MV-4-11 (cell line): ENCODE data around the gene TIMP2.
"Not testable (repeated sequence)": the region's sequence is repeated elsewhere in the genome, so short reads cannot be mapped to it uniquely, and the experiment has no call there.

ENCODE experiments used
- DNase-seq: peaks from one replicate; lab custom pipeline; 2025; lab: John Stamatoyannopoulos, UW

The TIMP2 gene, protein sequence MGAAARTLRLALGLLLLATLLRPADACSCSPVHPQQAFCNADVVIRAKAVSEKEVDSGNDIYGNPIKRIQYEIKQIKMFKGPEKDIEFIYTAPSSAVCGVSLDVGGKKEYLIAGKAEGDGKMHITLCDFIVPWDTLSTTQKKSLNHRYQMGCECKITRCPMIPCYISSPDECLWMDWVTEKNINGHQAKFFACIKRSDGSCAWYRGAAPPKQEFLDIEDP

DNA sequence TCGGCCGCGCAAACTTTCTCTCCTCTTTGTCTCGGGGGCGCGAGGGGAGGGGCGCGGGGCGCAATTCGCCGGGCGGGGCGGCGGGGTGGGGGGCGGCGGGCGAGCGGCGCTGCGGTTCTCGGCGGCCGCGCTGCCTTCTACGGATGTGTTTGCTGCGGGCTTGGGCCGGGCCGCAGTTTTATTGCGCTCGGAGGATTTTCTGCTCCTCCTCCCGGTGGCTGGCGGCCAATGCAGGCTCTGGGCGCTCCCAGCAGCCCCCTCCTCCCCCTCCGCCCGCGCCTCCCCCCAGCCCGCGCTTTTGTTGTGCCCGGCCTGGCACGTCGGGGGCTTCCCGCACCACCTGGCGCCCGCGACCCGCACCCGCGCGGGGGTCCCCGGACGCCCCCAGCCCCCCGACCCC, at the start of gene TIMP2:
Gene TIMP2, minus strand, starts transcription at position 154 of the 400 bp plus-strand sequence. CDS start 299 bp downstream, outside the sequence.
- DNase-seq = peak; percentile 48

- DNase-seq = no peak
Measured at GRCh38 chr17:78973792-78974520, 48.8 kb upstream of the TIMP2 start.

GRCh38 chr17:78973196-78973595, 48.0 kb upstream of the TIMP2 start:
- DNase-seq = no peak

GRCh38 chr17:78972507-78973105, 47.4 kb upstream of the TIMP2 start:
- no peak for DNase-seq

DNA sequence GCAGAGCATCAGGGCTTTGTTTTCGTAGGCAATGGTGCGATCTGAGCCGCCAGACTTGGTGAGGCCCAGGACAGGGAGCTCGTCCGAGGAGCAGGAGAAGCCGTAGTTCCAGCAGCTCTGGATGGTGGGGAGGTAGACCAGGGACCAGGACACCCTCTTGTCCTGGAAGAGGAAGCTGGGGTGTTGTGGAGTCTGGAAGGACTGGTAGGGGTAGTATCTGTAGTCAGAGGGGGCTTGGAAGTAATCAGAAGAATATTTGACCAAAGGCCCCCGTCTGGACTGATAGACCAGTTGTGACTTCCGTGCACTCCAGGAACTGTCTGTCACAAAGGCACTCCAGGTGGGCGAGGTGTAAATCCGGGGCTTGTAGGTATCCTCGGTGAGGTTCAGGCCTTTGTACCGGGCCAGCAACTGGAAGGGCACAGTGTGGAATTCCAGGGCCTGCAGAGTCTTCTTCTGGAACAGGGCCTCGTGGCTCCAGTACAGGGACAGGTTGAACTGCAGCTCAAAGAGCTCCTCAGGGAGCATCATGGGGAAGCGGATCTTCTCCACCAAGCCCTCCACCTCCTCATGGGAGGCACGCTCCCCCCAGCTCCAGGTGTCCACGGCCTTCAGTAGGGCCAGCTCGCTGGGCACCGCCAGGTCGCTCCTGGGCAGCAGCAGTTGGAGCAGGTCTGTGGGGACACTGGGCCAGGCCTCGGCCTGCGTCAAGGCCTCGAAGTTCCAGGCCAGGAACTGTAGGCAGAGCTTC, 46.7 kb upstream of the TIMP2 start:
- DNase-seq = no peak

- peak; percentile 59 for DNase-seq
Measured at GRCh38 chr17:78970834-78971755, 45.9 kb upstream of the TIMP2 start.

GRCh38 chr17:78969865-78970264, 44.7 kb upstream of the TIMP2 start:
- no peak for DNase-seq

DNA sequence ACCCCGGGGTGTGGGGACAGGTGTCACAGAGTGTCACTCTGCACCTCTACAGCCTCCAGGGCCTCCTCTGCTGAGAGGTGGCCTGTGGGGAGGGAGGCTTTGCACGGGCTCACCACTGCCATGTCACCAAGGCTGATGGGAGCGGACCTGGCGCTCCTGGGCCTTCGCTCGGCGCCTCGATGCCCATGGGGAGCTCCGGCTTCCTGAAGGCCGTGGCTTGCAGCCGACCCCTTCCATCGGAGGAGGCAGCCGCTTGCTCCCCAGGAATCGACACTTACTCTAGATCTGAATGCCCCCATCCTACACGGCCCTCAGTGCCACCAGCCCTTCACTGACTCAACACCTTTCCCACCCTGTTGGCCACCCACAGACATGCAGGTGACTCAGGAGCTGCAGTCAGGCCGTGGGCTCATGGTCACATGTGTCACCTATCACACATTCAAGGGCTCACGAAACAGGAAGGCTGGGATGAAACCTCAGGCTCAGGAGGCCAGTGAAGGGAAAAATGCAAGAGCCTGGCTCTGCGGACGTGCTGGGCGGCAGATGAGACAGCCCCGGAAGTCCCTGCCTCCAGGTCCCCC, 42.7 kb upstream of the TIMP2 start:
- DNase-seq = no peak

DNA sequence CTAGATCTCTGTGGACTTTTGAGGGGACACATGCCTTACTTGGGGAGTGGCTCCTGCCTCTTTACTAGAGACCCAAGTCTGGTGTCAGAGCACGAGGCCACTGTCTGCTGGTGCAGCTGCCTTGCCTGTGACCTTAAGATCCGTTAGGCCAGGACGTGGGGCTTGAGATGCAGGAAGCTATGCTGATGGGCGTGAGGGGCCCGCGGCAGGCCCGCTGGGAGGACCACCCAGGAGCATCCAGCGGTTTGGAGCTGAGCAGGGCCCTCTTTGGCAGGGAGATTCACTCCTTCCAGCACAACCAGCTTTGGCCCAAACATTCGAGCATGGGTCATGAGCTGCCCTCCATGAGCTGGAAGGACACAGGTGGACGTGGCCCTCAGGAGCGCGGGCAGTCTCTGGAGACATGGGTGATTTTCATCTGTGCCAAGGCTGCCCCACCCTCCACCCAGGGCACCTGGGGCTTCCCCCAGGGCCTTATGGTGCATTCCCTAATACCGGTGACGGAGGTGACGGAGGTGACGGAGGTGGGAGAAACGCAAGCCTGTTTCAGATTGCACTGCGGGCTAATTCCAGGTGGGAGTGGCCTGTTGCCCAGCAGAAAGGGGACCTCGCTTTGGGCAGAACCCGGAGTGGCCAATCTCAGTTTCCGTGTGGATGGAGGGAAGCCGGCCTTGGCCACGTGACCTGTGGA, 41.9 kb upstream of the TIMP2 start:
- no peak for DNase-seq

- no peak for DNase-seq
Measured at GRCh38 chr17:78966123-78966813, 41.1 kb upstream of the TIMP2 start.

DNA sequence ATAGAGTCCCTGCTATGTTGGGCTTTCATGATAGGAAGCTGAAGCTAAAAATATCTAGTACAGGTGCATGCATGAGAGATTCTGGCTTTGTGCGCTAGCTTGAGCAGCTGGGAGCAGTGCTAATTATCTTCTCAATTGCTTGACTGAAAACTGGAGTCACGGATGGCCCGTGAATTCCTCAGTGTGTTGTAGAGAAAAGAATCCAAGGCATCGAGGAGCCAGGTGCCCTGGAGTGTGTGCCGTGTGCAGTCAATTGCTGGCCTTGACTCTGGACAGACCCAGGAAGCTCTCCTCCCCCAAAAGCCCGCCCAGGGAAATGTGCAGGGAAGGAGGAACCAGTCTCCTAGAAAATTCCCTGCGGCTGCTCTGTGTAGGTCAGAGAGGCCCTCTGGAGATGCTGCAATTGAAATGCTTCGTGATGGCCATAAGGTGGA, 40.3 kb upstream of the TIMP2 start:
- DNase-seq = no peak

DNA sequence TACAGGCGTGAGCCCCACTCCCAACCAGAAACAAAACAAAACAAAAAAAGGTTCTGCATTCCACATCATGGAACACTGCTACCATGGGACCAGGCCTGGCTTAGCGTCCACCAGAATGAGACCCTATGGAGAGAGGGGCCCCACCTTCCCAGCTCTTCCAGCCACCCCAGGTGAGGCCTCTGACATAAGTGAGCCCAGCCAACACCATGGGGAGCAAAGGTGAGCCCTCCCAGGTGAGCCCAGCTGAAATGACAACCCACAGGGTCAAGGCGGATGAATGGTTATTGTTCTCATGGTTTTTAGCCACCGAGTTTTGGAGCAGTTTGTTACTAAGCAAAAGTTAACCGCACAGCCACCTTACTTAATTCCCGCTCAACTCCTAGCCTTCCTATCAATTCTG, 38.2 kb upstream of the TIMP2 start:
- DNase-seq = no peak

DNA sequence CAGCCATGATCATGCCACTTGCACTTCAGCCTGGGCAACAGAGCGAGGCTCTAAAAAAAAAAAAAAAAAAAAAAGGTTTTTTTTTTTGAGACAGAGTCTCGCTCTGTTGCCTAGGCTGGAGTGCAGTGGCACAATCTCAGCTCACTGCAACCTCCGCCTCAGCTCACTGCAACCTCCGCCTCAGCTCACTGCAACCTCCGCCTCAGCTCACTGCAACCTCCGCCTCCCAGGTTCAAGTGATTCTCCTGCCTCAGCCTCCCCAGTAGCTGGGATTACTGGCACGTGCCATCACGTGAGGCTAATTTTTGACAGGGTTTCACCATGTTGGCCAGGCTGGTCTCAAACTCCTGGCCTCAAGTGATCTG, 37.8 kb upstream of the TIMP2 start:
- not testable (repeated sequence) for DNase-seq

- DNase-seq = no peak
Measured at GRCh38 chr17:78962345-78962983, 37.3 kb upstream of the TIMP2 start.

- DNase-seq = no peak
Measured at GRCh38 chr17:78961571-78961970, 36.4 kb upstream of the TIMP2 start.

DNA sequence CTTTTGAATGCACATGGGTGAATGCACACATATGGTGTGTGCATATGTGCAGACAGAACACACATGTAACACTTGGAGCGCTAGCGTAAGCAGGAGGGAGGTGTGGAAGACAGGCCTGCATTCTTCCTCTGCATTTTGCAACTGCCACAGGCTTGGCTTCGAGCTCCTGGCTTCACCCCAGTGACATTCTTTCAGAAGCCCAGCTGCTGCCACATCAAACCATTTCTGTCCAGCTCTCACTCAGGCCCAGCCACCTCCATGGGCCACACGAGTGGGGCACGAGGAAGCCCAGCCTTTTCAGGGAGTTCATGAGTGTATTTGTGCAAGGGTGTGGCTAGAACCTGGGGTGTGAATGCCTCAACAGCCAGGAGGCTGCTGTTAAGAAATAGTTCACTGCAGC, 35.7 kb upstream of the TIMP2 start:
- DNase-seq = peak; percentile 40

- DNase-seq = no peak
Measured at GRCh38 chr17:78959803-78960202, 34.6 kb upstream of the TIMP2 start.

DNA sequence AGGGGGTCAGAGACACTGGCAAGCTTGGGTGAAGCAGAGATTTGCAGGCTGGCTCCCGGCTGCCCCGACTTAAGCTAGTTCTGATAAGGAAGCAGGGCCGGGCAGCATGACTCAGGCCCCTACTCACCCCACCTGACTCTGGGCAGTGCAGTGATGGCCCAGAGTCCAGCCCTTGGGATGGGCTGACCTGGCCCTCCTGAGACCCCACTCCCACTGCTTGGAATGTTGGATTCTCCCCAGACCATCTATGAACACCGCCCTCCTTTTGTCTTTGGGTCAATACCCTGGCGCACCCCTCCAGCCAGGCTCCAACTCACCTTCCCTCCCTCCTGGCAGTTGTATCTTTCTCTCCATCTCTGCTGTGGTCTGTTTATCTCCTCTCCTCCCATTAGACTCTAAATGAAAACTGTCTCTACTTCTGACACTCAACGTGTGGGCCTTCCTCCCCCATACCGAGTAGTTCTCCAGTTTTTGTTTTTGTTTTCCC, 33.5 kb upstream of the TIMP2 start:
- no peak for DNase-seq

GRCh38 chr17:78957128-78957527, 31.9 kb upstream of the TIMP2 start:
- DNase-seq = no peak
